Cardiac muscle cell (in vitro differentiated cells and primary cell): ENCODE measurements around the gene KPNA2. TPM values are rescaled to one million over a fixed set of nuclear protein-coding genes. Genes with fewer than 3 reads are reported as not detected.
"Not testable (repeated sequence)": the region's sequence is repeated elsewhere in the genome, so short reads cannot be mapped to it uniquely, and the experiment has no call there.

Source experiments
- DNase-seq, 2 donors: peaks; one replicate each; pipeline versions ENCODE4 v3.0.0 to v3.0.0-alpha.2; 2010 to 2017; ENCODE audit warnings: low read depth in 1 of 2, low spot score in 1 of 2
- H3K27ac ChIP-seq: fragments of 200-600 bp; sonication (generic); 2 replicates; pipeline ENCODE4 v1.5.1; 2016
- H3K27me3 ChIP-seq: fragments of 200-600 bp; sonication (generic); 2 replicates; pipeline ENCODE4 v1.6.0; 2016; ENCODE audit warnings: control low read depth
- H3K36me3 ChIP-seq: fragments of 200-600 bp; sonication (generic); 2 replicates; pipeline ENCODE4 v1.5.1; 2016; ENCODE audit warnings: control low read depth
- H3K4me1 ChIP-seq: fragments of 200-600 bp; sonication (generic); 2 replicates; pipeline ENCODE4 v1.8.1; 2017; ENCODE audit warnings: low read depth, mild to moderate bottlenecking, mixed run types
- H3K4me3 ChIP-seq: fragments of 200-600 bp; sonication (generic); 2 replicates; pipeline ENCODE4 v1.5.1; 2016; ENCODE audit warnings: mild to moderate bottlenecking
- H3K9me3 ChIP-seq: fragments of 200-600 bp; sonication (generic); 2 replicates; pipeline ENCODE4 v1.5.1; 2017; ENCODE audit warnings: low read depth, mild to moderate bottlenecking, control low read depth
- polyA plus RNA-seq: library from polyadenylated mRNA; unstranded; fragments of >200 nt; fragmentation: Nextera tagmentation; extraction: Ambion mirVana; gene quantifications from 2 replicates; pipeline ENCODE4 v1.2.1, GENCODE V29; 2016
- total RNA-seq: library from RNA; depleted of rRNA; stranded (reverse); fragments of >200 nt; gene quantifications from 2 replicates; pipeline ENCODE4 v1.2.3, GENCODE V29; 2016
- TF ChIP-seq, protein P1 (sequence below): IDR thresholded peaks from 2 replicates; pipeline ENCODE4 v1.5.1; 2012; ENCODE audit warnings: low read depth, mild to moderate bottlenecking, low read length

The KPNA2 gene
- total and polyA plus RNA-seq, 2 experiments from 2014 or later = 129 to 200 TPM

DNA sequence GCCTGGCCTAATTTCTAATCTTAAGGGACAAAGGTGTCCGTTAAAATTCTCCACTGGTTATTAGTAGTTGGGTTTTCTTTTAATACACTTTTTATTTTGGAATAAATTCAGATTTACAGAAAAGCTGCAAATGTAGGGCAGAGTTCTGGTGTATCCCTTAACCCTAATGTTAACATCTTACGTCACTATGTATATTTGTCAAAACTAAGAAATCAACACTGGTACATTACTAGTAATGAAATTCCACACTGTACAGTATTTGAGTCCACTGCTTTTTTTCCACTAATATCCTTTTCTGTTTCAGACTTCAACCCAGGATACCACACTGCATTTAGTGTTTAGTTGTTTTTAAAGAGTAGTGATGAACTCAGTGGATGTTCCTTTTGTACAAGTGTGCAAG is 18.7 kb upstream of the KPNA2 start:
- DNase-seq = no peak
- TF ChIP-seq, protein P1, sequence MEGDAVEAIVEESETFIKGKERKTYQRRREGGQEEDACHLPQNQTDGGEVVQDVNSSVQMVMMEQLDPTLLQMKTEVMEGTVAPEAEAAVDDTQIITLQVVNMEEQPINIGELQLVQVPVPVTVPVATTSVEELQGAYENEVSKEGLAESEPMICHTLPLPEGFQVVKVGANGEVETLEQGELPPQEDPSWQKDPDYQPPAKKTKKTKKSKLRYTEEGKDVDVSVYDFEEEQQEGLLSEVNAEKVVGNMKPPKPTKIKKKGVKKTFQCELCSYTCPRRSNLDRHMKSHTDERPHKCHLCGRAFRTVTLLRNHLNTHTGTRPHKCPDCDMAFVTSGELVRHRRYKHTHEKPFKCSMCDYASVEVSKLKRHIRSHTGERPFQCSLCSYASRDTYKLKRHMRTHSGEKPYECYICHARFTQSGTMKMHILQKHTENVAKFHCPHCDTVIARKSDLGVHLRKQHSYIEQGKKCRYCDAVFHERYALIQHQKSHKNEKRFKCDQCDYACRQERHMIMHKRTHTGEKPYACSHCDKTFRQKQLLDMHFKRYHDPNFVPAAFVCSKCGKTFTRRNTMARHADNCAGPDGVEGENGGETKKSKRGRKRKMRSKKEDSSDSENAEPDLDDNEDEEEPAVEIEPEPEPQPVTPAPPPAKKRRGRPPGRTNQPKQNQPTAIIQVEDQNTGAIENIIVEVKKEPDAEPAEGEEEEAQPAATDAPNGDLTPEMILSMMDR = no peak
- Histone ChIP-seq H3K36me3 (no peaks in the 10 kb centered on the region), H3K27me3 (no peaks in the 10 kb centered on the region), H3K4me1 (no peaks in the 10 kb centered on the region), H3K27ac (no peak overlapping the region), H3K9me3 (no peaks in the 10 kb centered on the region), H3K4me3 (no peak overlapping the region)

DNA sequence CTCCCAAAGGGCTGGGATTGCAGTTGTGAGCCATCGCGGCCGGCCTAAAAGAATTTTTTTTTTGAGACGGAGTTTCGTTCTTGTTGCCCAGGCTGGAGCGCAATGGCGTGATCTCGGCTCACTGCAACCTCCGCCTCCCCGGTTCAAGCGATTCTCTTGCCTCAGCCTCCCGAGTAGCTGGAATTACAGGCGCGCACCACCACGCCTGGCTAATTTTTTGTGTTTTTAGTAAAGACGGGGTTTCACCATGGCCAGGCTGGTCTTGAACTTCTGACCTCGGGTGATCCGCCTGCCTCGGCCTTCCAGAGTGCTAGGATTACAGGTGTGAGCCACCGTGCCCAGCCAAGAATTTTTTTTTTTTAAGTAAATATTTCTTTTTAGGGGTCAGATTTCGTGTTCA is 17.0 kb upstream of the KPNA2 start:
- H3K4me3 ChIP-seq, DNase-seq, H3K27ac ChIP-seq, H3K36me3 ChIP-seq, H3K27me3 ChIP-seq, H3K9me3 ChIP-seq, H3K4me1 ChIP-seq: not testable (repeated sequence)

DNA sequence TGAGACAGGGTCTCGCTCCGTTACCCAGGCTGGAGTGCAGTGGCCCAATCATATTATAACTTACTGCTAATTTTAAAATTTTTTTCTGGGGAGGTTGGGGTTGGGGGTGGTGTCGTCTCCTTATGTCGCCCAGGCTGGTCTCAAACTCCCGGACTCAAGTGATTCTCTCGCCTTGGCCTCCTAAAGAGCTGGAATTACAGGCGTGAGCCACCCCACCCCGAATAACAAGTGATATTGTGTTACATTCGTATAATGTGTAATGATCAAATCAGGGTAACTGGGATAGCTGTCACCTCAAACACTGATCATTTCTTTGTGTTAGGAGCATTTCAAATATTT is 16.2 kb upstream of the KPNA2 start:
- Histone ChIP-seq H3K27ac (no peak overlapping the region), H3K27me3 (no peaks in the 10 kb centered on the region), H3K9me3 (no peaks in the 10 kb centered on the region), H3K4me1 (no peaks in the 10 kb centered on the region), H3K36me3 (no peaks in the 10 kb centered on the region), H3K4me3 (no peak overlapping the region)
- DNase-seq = no peak
- TF ChIP-seq, protein P1 = no peak

DNA sequence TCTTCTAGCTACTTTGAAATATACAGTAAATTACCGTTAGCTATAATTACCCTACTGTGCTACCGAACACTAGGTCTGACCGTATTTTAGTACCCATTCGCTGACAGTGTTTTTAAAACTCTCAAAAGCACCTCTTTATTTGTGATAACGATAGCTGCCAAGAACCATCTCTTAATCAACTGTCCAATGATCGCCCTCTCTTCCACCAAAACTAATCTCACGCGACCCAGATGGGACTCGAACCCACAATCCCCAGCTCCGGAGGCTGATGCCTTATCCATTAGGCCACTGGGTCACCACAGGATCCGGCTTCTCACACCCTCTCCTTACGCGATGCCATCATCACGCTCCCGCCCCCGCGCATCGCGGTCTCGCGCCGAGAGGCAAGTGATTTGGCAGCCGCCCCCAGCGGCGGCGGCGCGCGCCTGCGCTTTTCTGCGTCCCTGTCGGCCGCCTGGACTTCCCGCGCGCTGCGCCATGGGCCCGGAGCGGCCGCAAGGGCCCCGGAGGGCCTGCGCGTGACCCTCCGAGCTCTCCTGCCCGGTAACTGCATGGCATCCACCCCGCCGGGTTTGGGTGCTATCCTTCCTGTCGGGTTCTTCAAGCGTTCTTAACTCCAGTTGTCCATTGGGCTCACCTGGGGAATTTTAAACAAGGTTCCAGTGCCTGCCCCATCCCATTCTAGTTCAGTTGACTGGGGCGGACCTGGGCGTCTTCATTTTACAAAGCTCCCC is 15.7 kb upstream of the KPNA2 start:
- H3K27ac ChIP-seq = peak overlapping the region; percentile 70
- no peaks in the 10 kb centered on the region for H3K9me3 ChIP-seq
- H3K36me3 ChIP-seq = no peaks in the 10 kb centered on the region
- no peaks in the 10 kb centered on the region for H3K27me3 ChIP-seq
- no peaks in the 10 kb centered on the region for H3K4me1 ChIP-seq
- H3K4me3 ChIP-seq = peak overlapping the region; percentile 34
- TF ChIP-seq, protein P1 = peak; percentile 32
- DNase-seq = peak; percentile 95 to 97

DNA sequence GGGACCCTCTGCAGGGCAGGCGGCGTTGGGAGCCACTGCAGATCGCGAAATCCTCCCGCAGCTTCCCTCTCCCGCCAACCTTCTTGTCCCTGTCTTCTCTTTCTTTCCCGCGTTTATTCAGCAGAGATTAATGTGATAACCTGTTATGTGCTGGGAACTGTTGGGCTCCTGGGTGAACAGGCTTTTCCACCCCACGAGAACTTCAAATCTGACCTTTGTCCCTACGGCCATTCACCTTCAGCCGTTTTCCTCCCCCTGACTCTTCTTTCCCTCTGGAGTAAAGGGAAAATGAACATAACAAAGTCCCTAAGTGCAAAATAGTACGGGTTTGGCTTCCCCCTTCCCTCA is 15.2 kb upstream of the KPNA2 start:
- TF ChIP-seq, protein P1 = no peak
- H3K4me3 ChIP-seq = peak overlapping the region; percentile 34
- H3K27ac ChIP-seq = peak overlapping the region; percentile 70

GRCh38 chr17:68020791-68021190 is 14.7 kb upstream of the KPNA2 start:
- H3K4me3 ChIP-seq, DNase-seq, H3K27me3 ChIP-seq, H3K36me3 ChIP-seq, H3K4me1 ChIP-seq, H3K9me3 ChIP-seq: not testable (repeated sequence)
- H3K27ac ChIP-seq = peak overlapping the region; percentile 70

More for the DNA sequence above, 15.2 kb upstream of the KPNA2 start:
- DNase-seq = peak in 1 of 2 donors; percentile 12
- H3K27me3 ChIP-seq = no peaks in the 10 kb centered on the region
- H3K9me3 ChIP-seq = no peaks in the 10 kb centered on the region
- no peaks in the 10 kb centered on the region for H3K36me3 ChIP-seq
- no peaks in the 10 kb centered on the region for H3K4me1 ChIP-seq
